Prostate gland (tissue), 2 donors: ENCODE results near the gene CCDC81. TPM values are rescaled to one million over a fixed set of nuclear protein-coding genes. Genes with fewer than 3 reads are reported as not detected.

Experiments used
- DNase-seq: peaks from one replicate; pipeline ENCODE4 v3.0.0-alpha.2; 2019; ENCODE audit warnings: low spot score
- H3K27ac ChIP-seq, 2 donors: fragments of 200-600 bp; sonication (generic); 2 replicates each; pipeline ENCODE4 v1.5.1; 2017 to 2019
- H3K27me3 ChIP-seq: fragments of 200-600 bp; sonication (generic); replicated peaks from 2 replicates; pipeline ENCODE4 v1.5.1; 2019; ENCODE audit not compliant: insufficient read depth
- H3K36me3 ChIP-seq, 2 donors: fragments of 200-600 bp; sonication (generic); 1 replicate in 1 of 2; 2 replicates in 1 of 2; pipeline versions ENCODE4 v1.5.1 to v1.8.1; 2017 to 2019
- H3K4me1 ChIP-seq: fragments of 200-600 bp; sonication (generic); replicated peaks from 2 replicates; pipeline ENCODE4 v1.5.1; 2019
- H3K4me3 ChIP-seq, 2 donors: fragments of 200-600 bp; sonication (generic); 2 replicates each; pipeline ENCODE4 v1.5.1; 2017 to 2019
- H3K9me3 ChIP-seq: fragments of 200-600 bp; sonication (generic); 2 replicates; pipeline ENCODE4 v1.5.1; 2017
- POLR2A ChIP-seq: fragments of 450-650 bp; IDR thresholded peaks from one replicate; pipeline ENCODE4 v1.6.1; 2016; ENCODE audit warnings: antibody characterized with exemption, mild to moderate bottlenecking
- POLR2AphosphoS5 ChIP-seq: sonication (generic); formaldehyde crosslinking; IDR thresholded peaks from one replicate; pipeline ENCODE4 v1.6.1; 2017; ENCODE audit warnings: antibody characterized with exemption
- WGBS: methylation state at CpG from one replicate; pipeline ENCODE4 v1.1.5; 2018; 5-methylcytosine and 5-hydroxymethylcytosine counted together
- intact Hi-C: fragments of 100-400 bp; cut with DNase I; formaldehyde crosslinking; loops from one replicate; pipeline ENCODE4 v1.14.2; 2022
- total RNA-seq, 2 donors: library from RNA; depleted of rRNA; stranded (reverse); fragments of >200 nt; gene quantifications; one replicate each; pipeline ENCODE4 v1.1.0, GENCODE V29; 2016
- TF ChIP-seq, protein P1 (sequence below), 4 experiments: fragments of 200-600 bp in 2 of 4; fragments of 450-650 bp in 2 of 4; sonication (generic) in 2 of 4; IDR thresholded peaks; 1 replicate in 3 of 4; 2 replicates in 1 of 4; pipeline ENCODE4 v1.5.1; 2016 to 2019; ENCODE audit warnings: antibody characterized with exemption in 4 of 4, mild to moderate bottlenecking in 2 of 4, moderate library complexity in 2 of 4

CCDC81 gene
- 1 to 10 TPM in 1 of 2 donors, under 1 TPM in 1; 0.17 to 1.2 TPM for total RNA-seq

DNA sequence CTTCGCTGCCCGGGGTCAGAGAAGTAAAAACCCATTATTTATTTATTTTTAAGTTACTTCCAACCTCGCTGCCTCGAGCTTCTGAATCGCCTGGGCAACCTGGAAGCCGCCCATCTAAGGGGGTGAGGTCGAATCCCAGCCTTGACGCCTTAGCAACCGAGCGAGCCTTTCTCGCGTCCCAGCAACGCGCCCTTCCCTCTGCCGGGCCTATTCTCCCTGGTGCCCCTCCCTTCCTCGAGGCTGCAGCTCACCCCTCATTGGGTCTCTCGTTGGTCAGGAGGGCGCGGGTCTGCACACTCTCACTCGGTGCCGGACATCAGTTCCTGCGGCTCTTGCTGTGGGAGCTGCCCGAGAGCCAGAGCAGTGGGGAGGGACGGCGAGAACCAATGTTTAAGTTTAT lies at the start of gene CCDC81:
Gene CCDC81 (plus strand): TSS at position 302 of the 400 bp plus-strand sequence. CDS start 277 bp downstream, outside the sequence.
- Histone ChIP-seq H3K27me3 (no peaks in the 10 kb centered on the region), H3K27ac (no peak within 1 kb of the TSS), H3K4me3 (no peak within 1 kb of the TSS), H3K36me3 (no peaks in the 10 kb centered on the region), H3K9me3 (no peaks in the 10 kb centered on the region), H3K4me1 (no peaks in the 10 kb centered on the region)
- intact Hi-C loops: no loop called here
- WGBS: 24% methylated on average over 25 of the region's 25 CpGs
- TF ChIP-seq, protein P1, sequence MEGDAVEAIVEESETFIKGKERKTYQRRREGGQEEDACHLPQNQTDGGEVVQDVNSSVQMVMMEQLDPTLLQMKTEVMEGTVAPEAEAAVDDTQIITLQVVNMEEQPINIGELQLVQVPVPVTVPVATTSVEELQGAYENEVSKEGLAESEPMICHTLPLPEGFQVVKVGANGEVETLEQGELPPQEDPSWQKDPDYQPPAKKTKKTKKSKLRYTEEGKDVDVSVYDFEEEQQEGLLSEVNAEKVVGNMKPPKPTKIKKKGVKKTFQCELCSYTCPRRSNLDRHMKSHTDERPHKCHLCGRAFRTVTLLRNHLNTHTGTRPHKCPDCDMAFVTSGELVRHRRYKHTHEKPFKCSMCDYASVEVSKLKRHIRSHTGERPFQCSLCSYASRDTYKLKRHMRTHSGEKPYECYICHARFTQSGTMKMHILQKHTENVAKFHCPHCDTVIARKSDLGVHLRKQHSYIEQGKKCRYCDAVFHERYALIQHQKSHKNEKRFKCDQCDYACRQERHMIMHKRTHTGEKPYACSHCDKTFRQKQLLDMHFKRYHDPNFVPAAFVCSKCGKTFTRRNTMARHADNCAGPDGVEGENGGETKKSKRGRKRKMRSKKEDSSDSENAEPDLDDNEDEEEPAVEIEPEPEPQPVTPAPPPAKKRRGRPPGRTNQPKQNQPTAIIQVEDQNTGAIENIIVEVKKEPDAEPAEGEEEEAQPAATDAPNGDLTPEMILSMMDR (IDR thresholded peaks at IDR 0.05): no peak
- TF ChIP-seq POLR2A: no peak
- TF ChIP-seq POLR2AphosphoS5: no peak
- no peak for DNase-seq

DNA sequence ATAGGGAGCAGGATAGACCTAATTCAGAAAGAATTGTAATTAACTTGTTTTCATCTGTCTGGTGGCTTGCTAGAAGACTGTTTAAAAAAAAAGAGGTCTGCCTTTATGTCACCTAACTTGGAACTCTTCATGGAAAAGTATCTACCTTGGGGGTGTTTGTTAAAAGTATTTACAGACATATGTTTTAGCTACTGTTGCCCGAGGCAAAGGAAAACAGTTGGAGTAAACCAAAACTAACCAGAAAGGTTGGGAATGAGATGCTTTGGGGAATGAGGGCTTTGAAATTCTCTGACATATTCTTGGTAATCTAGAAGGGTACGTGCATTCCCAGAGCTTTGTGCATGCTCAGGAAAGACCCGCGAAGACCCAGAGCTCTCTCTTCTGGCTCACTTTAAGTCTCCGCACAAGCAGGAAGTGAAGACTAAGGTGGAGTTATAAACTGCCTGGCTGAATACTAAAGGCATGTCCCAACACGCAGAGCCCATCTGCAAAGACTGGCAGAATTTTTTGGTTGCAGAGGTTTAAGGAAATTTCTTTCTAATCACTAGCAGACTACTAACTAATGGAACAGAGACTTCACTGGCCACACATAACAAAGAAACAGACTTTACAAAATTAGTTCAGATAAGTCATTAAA lies 39.4 kb upstream of the CCDC81 start:
- intact Hi-C loops: no loop called here

DNA sequence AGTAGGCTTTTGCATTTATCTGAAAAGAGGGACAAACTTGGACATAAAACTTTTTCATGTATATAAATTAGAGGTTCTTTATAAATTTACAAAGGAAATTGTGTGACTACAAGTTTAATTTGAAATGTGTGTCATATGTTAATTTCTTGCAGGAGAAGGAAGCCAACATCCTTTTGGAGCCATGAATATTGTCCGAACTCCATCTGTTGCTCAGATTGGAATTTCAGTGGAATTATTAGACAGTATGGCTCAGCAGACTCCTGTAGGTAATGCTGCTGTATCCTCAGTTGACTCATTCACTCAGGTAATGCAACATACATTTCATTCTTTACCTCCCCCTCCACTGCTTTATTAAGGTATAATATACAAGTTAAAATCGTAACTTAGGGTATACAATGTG lies 37.5 kb upstream of the CCDC81 start:
- no peaks in the 10 kb centered on the region for H3K36me3 ChIP-seq
- no peak overlapping the region for H3K4me3 ChIP-seq
- no peaks in the 10 kb centered on the region for H3K27me3 ChIP-seq
- H3K27ac ChIP-seq: no peak overlapping the region
- WGBS: 91% methylated on average over 2 of the region's 2 CpGs
- intact Hi-C loops: no loop called here
- DNase-seq: no peak
- TF ChIP-seq POLR2A: no peak
- TF ChIP-seq POLR2AphosphoS5: no peak
- TF ChIP-seq, protein P1 (IDR thresholded peaks at IDR 0.05): no peak
- H3K9me3 ChIP-seq: no peaks in the 10 kb centered on the region
- H3K4me1 ChIP-seq: no peaks in the 10 kb centered on the region

More for the DNA sequence above, 39.4 kb upstream of the CCDC81 start:
- H3K27ac ChIP-seq: no peak overlapping the region
- no peak overlapping the region for H3K4me3 ChIP-seq
- no peaks in the 10 kb centered on the region for H3K27me3 ChIP-seq
- WGBS: 94% methylated on average over 6 of the region's 6 CpGs
- H3K36me3 ChIP-seq: no peaks in the 10 kb centered on the region
- no peak for DNase-seq
- no peak for TF ChIP-seq POLR2AphosphoS5
- TF ChIP-seq POLR2A: no peak
- TF ChIP-seq, protein P1 (IDR thresholded peaks at IDR 0.05): no peak
- no peaks in the 10 kb centered on the region for H3K9me3 ChIP-seq
- H3K4me1 ChIP-seq: no peaks in the 10 kb centered on the region

DNA sequence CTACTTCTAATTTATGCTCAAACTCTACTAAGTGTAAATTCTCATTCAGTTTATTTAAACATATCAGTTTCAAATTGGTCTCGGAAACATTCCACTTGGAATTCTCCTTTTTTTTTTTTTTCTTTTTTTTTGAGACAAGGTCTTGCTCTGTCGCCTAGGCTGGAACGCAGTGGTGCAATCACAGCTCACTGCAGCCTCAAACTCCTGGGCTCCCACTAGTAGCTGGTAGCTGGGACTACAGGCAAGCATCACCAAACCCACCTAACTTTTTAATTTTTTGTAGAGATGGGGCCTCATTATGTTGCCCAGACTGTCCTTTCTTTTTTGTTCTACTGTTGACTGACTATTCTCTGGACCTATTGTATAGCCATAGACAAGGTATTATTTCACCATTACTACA lies 33.3 kb upstream of the CCDC81 start:
- TF ChIP-seq, protein P1 (IDR thresholded peaks at IDR 0.05): no peak
- TF ChIP-seq POLR2AphosphoS5: no peak
- no peak for TF ChIP-seq POLR2A
- H3K9me3 ChIP-seq: no peaks in the 10 kb centered on the region
- H3K4me1 ChIP-seq: no peaks in the 10 kb centered on the region
- no peaks in the 10 kb centered on the region for H3K27me3 ChIP-seq
- no peak overlapping the region for H3K4me3 ChIP-seq
- H3K36me3 ChIP-seq: no peaks in the 10 kb centered on the region
- H3K27ac ChIP-seq: no peak overlapping the region
- intact Hi-C loops: no loop called here
- no peak for DNase-seq
- 85% methylated on average over 3 of the region's 3 CpGs for WGBS

GRCh38 chr11:86346513-86346912 lies 28.2 kb upstream of the CCDC81 start:
- DNase-seq: no peak
- no peaks in the 10 kb centered on the region for H3K36me3 ChIP-seq
- 93% methylated on average over 3 of the region's 3 CpGs for WGBS
- H3K4me1 ChIP-seq: no peaks in the 10 kb centered on the region
- TF ChIP-seq POLR2AphosphoS5 (no peak), POLR2A (no peak)
- H3K27me3 ChIP-seq: no peaks in the 10 kb centered on the region
- no peak overlapping the region for H3K27ac ChIP-seq
- H3K4me3 ChIP-seq: no peak overlapping the region
- intact Hi-C loops: no loop called here
- H3K9me3 ChIP-seq: no peaks in the 10 kb centered on the region
